Activated CD8-positive, alpha-beta T cell treated with anti-CD3 and anti-CD28 coated beads, Interleukin-2, amount 10 ng/mL, durations not matched to agents 7 days and 5 days (primary cell): ENCODE results near the gene PADI1. TPM values are rescaled to one million over a fixed set of nuclear protein-coding genes. Genes with fewer than 3 reads are reported as not detected.

Experiments
- ATAC-seq: fragments of 150-1000 bp; cut with Tn5 transposase; one replicate; pipeline ENCODE4 v1.10.0; 2021; ENCODE audit warnings: moderate library complexity
- CTCF ChIA-PET: fragments of 350-600 bp; sonication (Branson Sonifier 250); formaldehyde crosslinking; loops from one replicate; lab custom pipeline; 2021; ENCODE audit warnings: antibody characterized with exemption; lab: Charles Lee
- POLR2A ChIA-PET: fragments of 350-600 bp; sonication (Branson Sonifier 250); formaldehyde crosslinking; loops from one replicate; lab custom pipeline; 2021; ENCODE audit warnings: antibody characterized with exemption; lab: Charles Lee
- DNase-seq: peaks from one replicate; pipeline ENCODE4 v3.0.0-alpha.2; 2020
- H3K27ac Mint-ChIP-seq: one replicate; pipeline ENCODE4 v1.8.0; 2021; ENCODE audit warnings: mild to moderate bottlenecking, mixed read lengths
- H3K27me3 Mint-ChIP-seq: one replicate; pipeline ENCODE4 v1.8.0; 2021; ENCODE audit warnings: low read depth, mixed read lengths
- H3K36me3 Mint-ChIP-seq: one replicate; pipeline ENCODE4 v1.8.0; 2021; ENCODE audit warnings: low read depth, mixed read lengths
- H3K4me1 Mint-ChIP-seq: one replicate; pipeline ENCODE4 v1.8.0; 2021; ENCODE audit warnings: low read depth, mixed read lengths
- H3K4me3 Mint-ChIP-seq: one replicate; pipeline ENCODE4 v1.8.0; 2021; ENCODE audit warnings: mild to moderate bottlenecking, mixed read lengths
- H3K9me3 Mint-ChIP-seq: one replicate; pipeline ENCODE4 v1.8.0; 2022; ENCODE audit warnings: mixed read lengths; ENCODE audit not compliant: insufficient read depth
- total RNA-seq, 2 experiments: library from RNA; stranded (reverse); gene quantifications; one replicate each; pipeline ENCODE4 v1.2.3, GENCODE V29; 2021

PADI1 gene
- total RNA-seq, 2 experiments from 2014 or later, result not detected

DNA sequence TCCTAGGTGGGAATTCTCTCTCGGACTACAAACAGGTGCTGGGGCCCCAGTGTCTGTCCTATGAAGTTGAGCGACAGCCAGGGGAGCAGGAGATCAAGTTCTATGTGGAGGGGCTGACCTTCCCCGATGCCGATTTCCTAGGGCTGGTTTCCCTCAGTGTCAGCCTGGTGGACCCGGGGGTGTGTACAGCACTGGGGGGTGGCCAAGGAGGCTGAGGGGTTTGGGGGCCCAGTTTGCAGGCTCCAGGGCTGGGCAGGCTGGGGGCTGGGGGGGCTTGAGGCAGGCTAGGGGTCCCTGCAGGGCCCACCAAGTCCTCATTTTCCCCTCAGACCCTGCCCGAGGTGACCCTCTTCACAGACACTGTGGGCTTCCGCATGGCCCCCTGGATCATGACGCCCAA is 23.7 kb downstream of the PADI1 start:
- H3K27ac Mint-ChIP-seq, result no peak overlapping the region
- no peaks in the 10 kb centered on the region for H3K36me3 Mint-ChIP-seq
- ChIA-PET POLR2A (no interaction called here), CTCF (no interaction called here)
- DNase-seq (no peak), ATAC-seq (no peak)
- no peaks in the 10 kb centered on the region for H3K9me3 Mint-ChIP-seq
- peaks cover 3% of the 10 kb centered on the region for H3K4me1 Mint-ChIP-seq
- H3K4me3 Mint-ChIP-seq, result no peak overlapping the region
- peaks cover 8% of the 10 kb centered on the region for H3K27me3 Mint-ChIP-seq

DNA sequence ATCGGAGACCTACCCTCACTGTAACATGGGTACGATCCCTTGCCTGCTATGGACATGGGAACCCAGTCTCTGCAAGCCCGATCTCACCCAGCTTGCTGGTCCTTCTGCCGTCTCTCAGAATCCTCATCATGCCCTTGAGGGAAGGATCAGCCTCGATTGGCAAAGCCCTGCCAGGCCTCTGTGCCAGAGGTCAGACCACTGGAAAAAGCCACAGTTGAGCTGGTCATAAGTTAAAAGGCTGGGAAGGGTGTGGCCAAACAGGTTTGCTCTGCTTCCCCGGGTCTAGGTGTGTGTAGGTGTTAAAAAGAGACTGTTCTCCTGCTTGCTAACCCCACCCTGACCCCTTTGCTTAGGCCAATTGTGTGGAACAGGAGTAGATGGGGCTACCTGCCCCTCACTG is 24.5 kb downstream of the PADI1 start:
- CTCF ChIA-PET, result no interaction called here
- H3K27ac Mint-ChIP-seq, result no peak overlapping the region
- DNase-seq (no peak), ATAC-seq (no peak)
- H3K27me3 Mint-ChIP-seq, result peaks cover 8% of the 10 kb centered on the region
- no peaks in the 10 kb centered on the region for H3K36me3 Mint-ChIP-seq
- no peak overlapping the region for H3K4me3 Mint-ChIP-seq
- H3K9me3 Mint-ChIP-seq, result no peaks in the 10 kb centered on the region
- POLR2A ChIA-PET, result no interaction called here
- peaks cover 3% of the 10 kb centered on the region for H3K4me1 Mint-ChIP-seq

- ChIA-PET CTCF (no interaction called here), POLR2A (no interaction called here)
- ATAC-seq (no peak), DNase-seq (no peak)
- Mint-ChIP-seq H3K4me1 (peaks cover 3% of the 10 kb centered on the region), H3K4me3 (no peak overlapping the region), H3K27ac (no peak overlapping the region), H3K9me3 (no peaks in the 10 kb centered on the region), H3K27me3 (peaks cover 5% of the 10 kb centered on the region), H3K36me3 (no peaks in the 10 kb centered on the region)
Observed at GRCh38 chr1:17230106-17230505, 25.2 kb downstream of the PADI1 start.

GRCh38 chr1:17230671-17231310 is 25.9 kb downstream of the PADI1 start:
- no peak overlapping the region for H3K27ac Mint-ChIP-seq
- peaks cover 5% of the 10 kb centered on the region for H3K27me3 Mint-ChIP-seq
- ChIA-PET POLR2A (no interaction called here), CTCF (no interaction called here)
- DNase-seq, result no peak
- ATAC-seq, result no peak
- H3K36me3 Mint-ChIP-seq, result no peaks in the 10 kb centered on the region
- H3K4me3 Mint-ChIP-seq, result no peak overlapping the region
- peaks cover 3% of the 10 kb centered on the region for H3K4me1 Mint-ChIP-seq
- H3K9me3 Mint-ChIP-seq, result no peaks in the 10 kb centered on the region

- peaks cover 3% of the 10 kb centered on the region for H3K4me1 Mint-ChIP-seq
- H3K4me3 Mint-ChIP-seq, result no peak overlapping the region
- ChIA-PET CTCF (interaction anchor here (7.6 kb wide), 1 partner anchor 109 kb away, joined by 80 read pairs; no protein-coding TSS in a partner anchor), POLR2A (no interaction called here)
- peaks cover 5% of the 10 kb centered on the region for H3K27me3 Mint-ChIP-seq
- no peak for DNase-seq
- H3K9me3 Mint-ChIP-seq, result no peaks in the 10 kb centered on the region
- no peaks in the 10 kb centered on the region for H3K36me3 Mint-ChIP-seq
- ATAC-seq, result no peak
- H3K27ac Mint-ChIP-seq, result no peak overlapping the region
Observed at GRCh38 chr1:17232759-17233661, 28.1 kb downstream of the PADI1 start.

DNA sequence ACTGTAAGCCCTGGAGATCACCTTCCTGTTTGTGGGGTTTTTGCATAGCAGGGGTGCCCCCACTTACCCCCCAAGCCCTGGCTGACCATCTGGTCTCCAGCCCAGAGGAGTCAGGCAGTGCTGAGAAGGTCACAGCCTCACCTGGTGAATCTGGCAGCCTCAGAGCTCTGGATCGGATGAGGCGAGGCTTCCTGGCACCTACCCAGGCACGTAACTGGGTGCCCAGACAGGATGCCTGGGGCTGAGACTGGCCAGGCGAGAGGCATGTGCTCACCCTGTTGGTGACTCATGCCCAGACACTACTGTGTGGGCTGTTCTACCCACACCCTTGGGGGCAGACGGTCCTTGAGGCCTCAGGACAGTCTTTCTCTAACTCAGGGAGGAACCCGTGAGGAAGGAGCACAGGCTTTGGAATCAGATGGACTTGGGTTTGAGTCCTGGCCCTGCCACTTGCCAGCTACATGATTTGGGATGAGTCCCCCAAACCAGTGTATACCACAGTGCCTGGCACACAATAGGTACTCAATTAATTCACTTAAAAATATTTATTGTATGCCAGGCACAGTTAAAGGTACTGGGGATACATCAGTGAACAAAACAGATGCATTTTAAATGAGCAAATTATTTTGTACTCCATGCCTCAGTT is 28.9 kb downstream of the PADI1 start:
- peaks cover 3% of the 10 kb centered on the region for H3K4me1 Mint-ChIP-seq
- H3K27ac Mint-ChIP-seq, result no peak overlapping the region
- H3K36me3 Mint-ChIP-seq, result no peaks in the 10 kb centered on the region
- H3K9me3 Mint-ChIP-seq, result no peaks in the 10 kb centered on the region
- ATAC-seq (peak; percentile 16), DNase-seq (no peak)
- ChIA-PET CTCF (interaction anchor here (7.6 kb wide), 1 partner anchor 110 kb away, joined by 80 read pairs; no protein-coding TSS in a partner anchor), POLR2A (no interaction called here)
- no peak overlapping the region for H3K4me3 Mint-ChIP-seq
- H3K27me3 Mint-ChIP-seq, result peaks cover 5% of the 10 kb centered on the region

DNA sequence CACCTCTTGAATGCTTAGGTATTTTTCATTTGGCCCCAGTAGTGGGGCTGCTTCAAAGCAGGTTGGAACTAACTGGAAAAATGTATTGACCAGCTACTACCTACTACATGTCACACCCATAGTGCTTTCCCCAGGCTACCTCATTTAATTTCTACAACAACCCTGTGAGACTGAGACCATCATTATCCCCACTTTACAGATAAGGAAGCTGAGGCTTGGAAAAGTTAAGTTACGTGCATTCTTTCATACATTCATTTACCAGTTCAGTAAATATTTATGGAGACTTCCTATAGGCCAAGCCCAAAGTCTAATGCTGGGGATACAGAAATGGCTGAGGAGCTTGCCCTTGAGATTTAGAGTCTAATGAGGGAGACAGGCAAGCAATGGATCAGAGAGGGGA is 29.5 kb downstream of the PADI1 start:
- H3K36me3 Mint-ChIP-seq, result no peaks in the 10 kb centered on the region
- no peak overlapping the region for H3K4me3 Mint-ChIP-seq
- no peaks in the 10 kb centered on the region for H3K9me3 Mint-ChIP-seq
- DNase-seq (no peak), ATAC-seq (no peak)
- H3K27me3 Mint-ChIP-seq, result peaks cover 5% of the 10 kb centered on the region
- H3K4me1 Mint-ChIP-seq, result peaks cover 3% of the 10 kb centered on the region
- CTCF ChIA-PET, result interaction anchor here (7.6 kb wide), 1 partner anchor 111 kb away, joined by 80 read pairs; no protein-coding TSS in a partner anchor
- POLR2A ChIA-PET, result no interaction called here
- no peak overlapping the region for H3K27ac Mint-ChIP-seq

GRCh38 chr1:17235135-17235885 is 30.4 kb downstream of the PADI1 start:
- ChIA-PET POLR2A (no interaction called here), CTCF (interaction anchor here (0.9 to 7.6 kb wide), 2 partner anchors 107 to 112 kb away, joined by 4 to 80 read pairs; no protein-coding TSS in a partner anchor)
- Mint-ChIP-seq H3K27me3 (peaks cover 5% of the 10 kb centered on the region), H3K9me3 (no peaks in the 10 kb centered on the region), H3K4me1 (peaks cover 3% of the 10 kb centered on the region), H3K36me3 (no peaks in the 10 kb centered on the region), H3K4me3 (no peak overlapping the region), H3K27ac (no peak overlapping the region)
- no peak for DNase-seq
- ATAC-seq, result no peak

- Mint-ChIP-seq H3K4me3 (no peak overlapping the region), H3K27me3 (peaks cover 5% of the 10 kb centered on the region), H3K4me1 (peaks cover 3% of the 10 kb centered on the region), H3K27ac (no peak overlapping the region), H3K9me3 (no peaks in the 10 kb centered on the region), H3K36me3 (no peaks in the 10 kb centered on the region)
- ATAC-seq, result peak; percentile 87
- CTCF ChIA-PET, result interaction anchor here (0.6 to 7.6 kb wide), 12 partner anchors 9 to 276 kb away, joined by 3 to 80 read pairs (median 4); partner anchors contain the start of gene PADI3
- DNase-seq, result peak; percentile 91
- POLR2A ChIA-PET, result no interaction called here
Observed at GRCh38 chr1:17236779-17237560, 32.0 kb downstream of the PADI1 start.

DNA sequence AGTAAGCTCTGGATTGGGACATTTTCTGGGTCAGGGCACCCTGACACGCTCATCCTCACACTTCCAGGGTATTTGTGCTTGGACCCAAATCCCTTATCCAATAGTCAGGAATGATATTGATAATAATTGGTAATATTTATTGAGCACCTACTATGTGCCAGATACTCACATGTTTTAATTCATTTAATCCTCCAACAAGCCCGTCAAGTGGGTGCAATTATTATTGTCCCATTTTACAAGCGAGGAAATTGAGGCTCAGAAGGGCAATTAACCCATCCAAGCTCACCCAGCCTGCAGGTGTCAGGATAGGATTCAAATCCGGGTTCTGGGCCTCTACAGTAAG is 32.6 kb downstream of the PADI1 start:
- no peaks in the 10 kb centered on the region for H3K36me3 Mint-ChIP-seq
- no peaks in the 10 kb centered on the region for H3K9me3 Mint-ChIP-seq
- POLR2A ChIA-PET, result no interaction called here
- peaks cover 5% of the 10 kb centered on the region for H3K27me3 Mint-ChIP-seq
- H3K27ac Mint-ChIP-seq, result no peak overlapping the region
- ATAC-seq, result no peak
- no peak overlapping the region for H3K4me3 Mint-ChIP-seq
- DNase-seq, result no peak
- CTCF ChIA-PET, result interaction anchor here (0.8 to 7.6 kb wide), 7 partner anchors 12 to 276 kb away, joined by 3 to 80 read pairs (median 4); partner anchors contain the start of gene PADI3
- H3K4me1 Mint-ChIP-seq, result peaks cover 3% of the 10 kb centered on the region

DNA sequence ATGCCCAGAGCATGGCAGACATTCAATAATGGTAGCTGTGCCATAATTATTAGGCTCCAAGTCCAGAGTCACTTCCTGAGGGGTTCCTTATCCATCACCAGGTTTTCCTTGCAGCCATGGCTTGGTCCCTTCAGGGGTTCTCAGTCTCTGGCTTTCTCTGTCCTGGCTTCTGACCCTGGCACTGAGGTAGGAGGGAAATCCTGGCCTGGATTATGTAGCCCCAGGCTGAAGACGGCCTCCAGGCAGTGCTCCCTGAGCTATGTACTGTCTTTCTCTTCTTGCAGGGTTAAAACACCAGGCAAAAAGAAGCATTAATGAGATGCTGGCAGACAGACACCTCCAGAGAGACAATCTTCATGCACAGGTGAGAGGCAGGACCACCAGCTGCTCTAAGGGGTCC is 34.5 kb downstream of the PADI1 start:
- POLR2A ChIA-PET, result no interaction called here
- CTCF ChIA-PET, result interaction anchor here (7.6 kb wide), 1 partner anchor 116 kb away, joined by 80 read pairs; no protein-coding TSS in a partner anchor
- no peaks in the 10 kb centered on the region for H3K9me3 Mint-ChIP-seq
- no peaks in the 10 kb centered on the region for H3K36me3 Mint-ChIP-seq
- no peaks in the 10 kb centered on the region for H3K27me3 Mint-ChIP-seq
- ATAC-seq, result no peak
- DNase-seq, result no peak
- H3K4me3 Mint-ChIP-seq, result no peak overlapping the region
- no peak overlapping the region for H3K27ac Mint-ChIP-seq
- H3K4me1 Mint-ChIP-seq, result no peaks in the 10 kb centered on the region
